HG02642 (cell line): ENCODE measurements around the gene CYB5R4.

Source experiments
- ATAC-seq: cut with Tn5 transposase; IDR thresholded peaks from one replicate; pipeline ENCODE4 v1.9.1; 2021; ENCODE audit warnings: mild to moderate bottlenecking; ENCODE audit not compliant: unreplicated experiment, poor library complexity

Gene CYB5R4

DNA sequence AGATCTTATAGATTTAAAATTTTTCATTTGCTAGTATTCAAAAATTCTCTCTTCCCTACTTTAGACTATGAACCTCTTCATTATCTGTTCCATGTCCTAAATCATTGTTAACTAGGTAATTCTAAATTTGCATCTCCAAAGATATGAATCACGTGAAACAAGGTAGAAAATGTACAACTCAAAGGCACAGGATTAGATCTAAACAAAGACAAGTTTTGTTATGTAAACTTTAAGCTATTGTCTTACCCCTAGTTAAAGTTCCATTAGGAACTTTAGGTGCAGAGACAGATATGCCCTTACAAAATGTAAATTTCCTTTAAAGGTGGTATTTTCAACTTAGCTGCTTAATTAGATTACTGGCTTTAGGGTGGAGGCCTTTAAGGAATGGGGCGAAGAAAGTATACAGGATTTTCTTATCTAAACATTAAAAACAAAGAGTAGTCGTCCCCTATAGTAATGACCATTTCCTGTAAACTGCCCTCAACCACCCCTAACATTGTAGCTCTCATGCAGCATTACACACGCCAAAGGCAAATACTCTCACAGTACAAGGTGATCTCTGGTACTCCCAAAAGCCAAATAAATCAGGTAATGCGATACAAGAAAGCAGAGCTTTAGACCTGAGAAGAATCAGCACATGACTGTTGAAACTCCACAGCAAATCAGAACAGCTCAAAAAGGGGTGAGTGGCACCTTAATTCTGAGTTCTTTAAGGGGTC lies 116.7 kb downstream of the CYB5R4 start:
- no peak for ATAC-seq

GRCh38 chr6:83976871-83977270 lies 117.4 kb downstream of the CYB5R4 start:
- no peak for ATAC-seq

DNA sequence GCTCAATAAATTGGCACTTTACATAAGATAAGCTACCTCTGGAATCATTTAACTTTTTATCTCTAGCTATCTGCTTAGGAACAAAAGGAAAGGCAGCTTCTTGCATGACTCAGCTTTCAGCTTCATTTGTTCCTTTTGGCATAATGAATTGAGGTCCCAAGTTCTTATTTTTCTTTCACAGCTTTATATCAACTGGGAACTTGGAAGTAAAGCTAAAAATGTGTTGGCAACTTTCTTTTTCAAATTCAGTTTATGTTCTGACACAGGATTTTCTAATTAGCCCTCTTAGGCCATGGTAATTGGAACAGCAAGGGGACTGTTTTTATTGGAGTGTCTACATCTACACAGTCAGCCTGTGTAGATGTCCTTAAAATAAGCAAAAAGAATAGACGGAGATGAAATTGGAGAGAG lies 118.8 kb downstream of the CYB5R4 start:
- no peak for ATAC-seq

- no peak for ATAC-seq
Measured at GRCh38 chr6:83978997-83979396, 119.5 kb downstream of the CYB5R4 start.

DNA sequence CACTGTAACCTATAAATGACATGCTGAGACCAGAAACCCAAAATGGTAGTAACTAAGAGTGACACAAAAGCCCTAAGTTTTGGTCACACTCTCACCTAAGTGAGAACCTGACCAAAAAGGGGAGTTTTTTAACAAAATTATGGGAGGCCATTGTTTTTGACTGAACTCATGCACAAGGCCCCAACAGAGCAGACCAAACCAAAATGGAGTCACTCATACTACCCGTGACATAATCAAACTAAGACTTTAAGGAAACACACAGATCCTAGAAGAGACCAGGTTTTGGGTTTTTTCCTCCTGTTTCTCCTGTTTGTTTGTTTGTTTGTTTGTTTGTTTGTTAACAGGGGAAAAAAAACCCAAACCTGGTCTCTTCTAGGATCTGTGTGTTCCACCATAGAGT lies 124.9 kb downstream of the CYB5R4 start:
- no peak for ATAC-seq

- ATAC-seq = no peak
Measured at GRCh38 chr6:83985308-83985713, 125.8 kb downstream of the CYB5R4 start.

- ATAC-seq = no peak
Measured at GRCh38 chr6:83985715-83986114, 126.2 kb downstream of the CYB5R4 start.

- ATAC-seq = no peak
Measured at GRCh38 chr6:83998021-83998584, 138.6 kb downstream of the CYB5R4 start.

DNA sequence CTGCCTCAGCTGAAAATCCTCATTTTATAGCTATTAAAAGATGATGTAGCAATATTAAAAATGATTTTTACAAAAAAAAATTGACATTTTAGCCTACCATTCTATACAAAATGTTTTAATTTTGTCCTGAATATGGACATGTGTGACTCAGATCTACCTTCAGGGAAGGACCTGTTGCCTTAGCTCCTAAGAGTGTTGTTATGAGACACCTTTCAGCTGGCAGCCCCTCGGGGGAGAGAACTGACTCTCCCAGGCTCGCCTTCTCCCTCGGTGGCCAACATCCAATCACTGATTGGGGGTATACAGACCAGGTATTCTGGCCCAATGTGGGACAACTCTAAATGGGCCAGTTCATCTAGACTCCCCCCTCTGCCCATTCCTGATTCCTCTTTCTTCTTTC lies 141.6 kb downstream of the CYB5R4 start:
- no peak for ATAC-seq

DNA sequence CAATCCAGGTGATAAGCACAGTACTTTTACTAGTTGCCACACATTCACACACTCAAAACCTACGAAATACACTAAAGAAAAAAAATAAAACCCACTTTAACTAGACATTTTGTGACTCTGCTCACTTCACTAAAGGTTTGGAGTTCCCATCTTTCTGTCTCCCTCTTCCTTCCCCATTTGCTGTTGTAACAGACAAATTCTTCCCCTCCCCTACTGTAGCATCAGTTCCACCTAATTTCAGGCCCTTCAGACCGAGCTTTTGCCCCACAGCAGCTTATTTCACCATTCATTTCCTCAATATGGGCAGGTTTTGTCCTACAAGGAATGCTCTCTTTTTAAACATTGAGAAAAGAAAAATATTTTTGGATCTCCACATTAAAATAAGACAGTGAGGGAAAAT lies 142.7 kb downstream of the CYB5R4 start:
- no peak for ATAC-seq

- no peak for ATAC-seq
Measured at GRCh38 chr6:84003131-84003530, 143.6 kb downstream of the CYB5R4 start.

DNA sequence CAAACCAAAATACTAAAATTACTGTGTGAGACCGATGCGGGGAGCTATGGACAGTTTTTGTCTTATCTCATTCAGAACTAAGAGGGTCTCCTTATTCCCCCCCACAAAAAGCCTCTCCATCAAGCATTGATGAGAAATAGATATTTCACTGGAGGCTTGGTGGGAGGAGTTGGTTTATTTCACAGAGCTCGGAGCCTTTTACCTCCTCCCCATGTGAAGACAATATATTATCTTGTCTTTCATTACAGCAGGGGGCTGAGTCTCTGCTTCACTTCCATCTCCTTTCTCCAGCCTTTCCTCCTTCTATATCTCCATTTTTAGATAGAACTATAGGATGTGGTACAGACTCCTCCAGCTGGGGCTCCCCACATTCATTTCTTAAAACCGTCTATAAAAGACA lies 144.2 kb downstream of the CYB5R4 start:
- ATAC-seq = no peak

GRCh38 chr6:84007871-84008270 lies 148.4 kb downstream of the CYB5R4 start:
- ATAC-seq = no peak

- no peak for ATAC-seq
Measured at GRCh38 chr6:84013354-84013753, 153.9 kb downstream of the CYB5R4 start.

DNA sequence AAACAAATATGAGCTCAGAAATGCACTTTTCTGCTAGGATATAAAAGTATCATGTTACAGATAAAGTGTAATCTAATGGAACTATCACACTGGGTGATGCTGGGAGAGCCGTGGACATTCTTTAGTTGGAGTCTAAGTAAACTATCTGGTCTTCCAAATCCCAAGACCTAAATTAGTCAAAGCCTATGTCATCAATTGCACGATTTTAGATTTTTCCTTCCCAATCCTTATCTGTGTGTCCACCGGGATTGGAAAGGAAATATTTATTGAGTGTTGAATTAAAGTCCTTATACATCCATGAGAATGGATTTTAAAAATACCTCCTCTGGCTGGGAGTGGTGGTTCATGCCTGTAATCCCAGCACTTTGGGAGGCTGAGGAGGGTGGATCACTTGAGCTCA lies 154.4 kb downstream of the CYB5R4 start:
- no peak for ATAC-seq

DNA sequence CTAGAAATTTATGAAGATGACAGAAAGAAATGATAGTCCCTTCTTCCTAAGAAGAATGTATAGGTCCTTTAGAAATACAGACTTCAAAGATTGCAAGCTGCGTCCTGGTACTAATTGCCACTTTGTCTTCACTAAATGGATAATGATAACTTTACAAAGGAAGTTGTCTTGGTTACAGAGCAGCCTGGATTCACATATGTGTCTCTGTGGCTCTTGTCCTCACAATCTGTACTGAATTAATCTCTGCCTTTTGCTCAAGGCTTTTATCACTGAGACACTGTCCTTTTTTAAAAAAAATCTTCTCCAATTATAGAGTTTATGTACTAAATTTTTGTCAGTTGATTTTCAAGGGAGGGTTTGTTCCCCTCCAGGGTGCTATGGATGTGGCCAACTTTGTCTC lies 156.5 kb downstream of the CYB5R4 start:
- no peak for ATAC-seq
